ENCODE results near the gene PVALEF. TPM values are rescaled to one million over a fixed set of nuclear protein-coding genes. Genes with fewer than 3 reads are reported as not detected.

Gene PVALEF
- total RNA-seq, 1 donor from 2014 or later, result not detected

DNA sequence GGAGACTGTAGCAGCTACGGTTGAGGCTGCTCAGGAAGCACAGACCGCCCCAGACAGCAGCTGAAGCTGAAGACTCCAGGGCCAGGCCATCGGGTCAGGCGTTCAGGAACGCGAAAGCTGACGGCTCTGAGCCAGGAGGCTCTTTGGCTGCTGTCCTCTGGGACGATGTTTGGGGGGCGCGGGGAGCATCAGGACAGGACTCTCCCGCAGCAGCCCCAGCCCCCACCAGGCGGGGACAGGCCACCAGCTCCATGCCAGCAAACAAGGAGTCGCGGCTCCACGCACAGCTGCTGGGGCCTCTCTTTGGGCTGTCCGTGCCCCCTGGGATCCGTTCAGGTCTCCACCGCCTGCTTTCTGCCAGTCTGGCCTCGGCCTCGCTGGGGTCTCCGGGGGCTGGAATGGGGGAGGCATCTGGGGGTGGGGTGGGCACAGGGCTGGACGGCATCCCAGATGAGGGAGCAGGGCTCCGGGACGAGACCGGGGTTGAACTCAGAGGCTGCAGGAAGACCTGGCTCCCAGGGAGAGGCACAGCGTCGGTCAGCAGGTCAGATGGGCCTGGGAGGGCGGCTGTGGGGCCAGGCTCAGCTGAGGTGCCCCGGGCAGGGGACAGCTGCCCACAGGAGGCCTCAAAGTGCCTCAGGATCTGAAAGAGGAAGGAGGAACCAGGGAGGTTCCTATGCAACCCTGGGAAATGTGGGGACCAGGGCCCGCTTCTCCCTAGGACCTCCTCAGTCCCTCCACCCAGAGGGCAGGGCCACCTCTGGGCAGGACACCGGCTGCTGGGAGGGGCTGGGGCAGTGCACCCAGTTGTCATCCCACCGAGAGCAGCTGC is 63.7 kb downstream of the PVALEF start:
- no peaks in the 10 kb centered on the region for H3K9me3 Mint-ChIP-seq (ENCODE audit: low read depth)
- no peak for DNase-seq (ENCODE audit: low spot score)
- H3K4me3 Mint-ChIP-seq (ENCODE audit: unreplicated experiment), result no peak overlapping the region
- no peaks in the 10 kb centered on the region for H3K4me1 Mint-ChIP-seq (ENCODE audit: low read depth)
- H3K27me3 Mint-ChIP-seq (ENCODE audit: low read depth), result no peaks in the 10 kb centered on the region
- TF ChIP-seq, protein P1, sequence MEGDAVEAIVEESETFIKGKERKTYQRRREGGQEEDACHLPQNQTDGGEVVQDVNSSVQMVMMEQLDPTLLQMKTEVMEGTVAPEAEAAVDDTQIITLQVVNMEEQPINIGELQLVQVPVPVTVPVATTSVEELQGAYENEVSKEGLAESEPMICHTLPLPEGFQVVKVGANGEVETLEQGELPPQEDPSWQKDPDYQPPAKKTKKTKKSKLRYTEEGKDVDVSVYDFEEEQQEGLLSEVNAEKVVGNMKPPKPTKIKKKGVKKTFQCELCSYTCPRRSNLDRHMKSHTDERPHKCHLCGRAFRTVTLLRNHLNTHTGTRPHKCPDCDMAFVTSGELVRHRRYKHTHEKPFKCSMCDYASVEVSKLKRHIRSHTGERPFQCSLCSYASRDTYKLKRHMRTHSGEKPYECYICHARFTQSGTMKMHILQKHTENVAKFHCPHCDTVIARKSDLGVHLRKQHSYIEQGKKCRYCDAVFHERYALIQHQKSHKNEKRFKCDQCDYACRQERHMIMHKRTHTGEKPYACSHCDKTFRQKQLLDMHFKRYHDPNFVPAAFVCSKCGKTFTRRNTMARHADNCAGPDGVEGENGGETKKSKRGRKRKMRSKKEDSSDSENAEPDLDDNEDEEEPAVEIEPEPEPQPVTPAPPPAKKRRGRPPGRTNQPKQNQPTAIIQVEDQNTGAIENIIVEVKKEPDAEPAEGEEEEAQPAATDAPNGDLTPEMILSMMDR (IDR thresholded peaks at IDR 0.05), result no peak
- H3K27ac Mint-ChIP-seq (ENCODE audit: unreplicated experiment), result no peak overlapping the region
- peaks cover 19% of the 10 kb centered on the region for H3K36me3 Mint-ChIP-seq (ENCODE audit: low read depth)

DNA sequence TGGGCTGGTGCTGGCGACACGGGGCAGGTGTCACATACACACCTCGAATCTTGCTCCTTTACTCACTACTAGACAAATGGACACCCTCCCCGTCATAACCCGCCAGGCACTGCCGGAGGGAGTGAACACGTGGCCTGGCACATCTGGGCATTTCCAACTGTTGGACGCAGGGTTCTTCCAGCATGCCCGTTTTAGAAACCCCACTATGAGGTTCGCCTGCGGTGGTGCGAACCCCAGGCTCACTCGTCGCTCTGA is 64.3 kb downstream of the PVALEF start:
- Mint-ChIP-seq H3K4me1 (ENCODE audit: low read depth) (no peaks in the 10 kb centered on the region), H3K27ac (ENCODE audit: unreplicated experiment) (no peak overlapping the region), H3K9me3 (ENCODE audit: low read depth) (no peaks in the 10 kb centered on the region), H3K36me3 (ENCODE audit: low read depth) (peaks cover 19% of the 10 kb centered on the region), H3K4me3 (ENCODE audit: unreplicated experiment) (no peak overlapping the region), H3K27me3 (ENCODE audit: low read depth) (no peaks in the 10 kb centered on the region)
- DNase-seq (ENCODE audit: low spot score), result no peak
- TF ChIP-seq, protein P1 (IDR thresholded peaks at IDR 0.05), result no peak

DNA sequence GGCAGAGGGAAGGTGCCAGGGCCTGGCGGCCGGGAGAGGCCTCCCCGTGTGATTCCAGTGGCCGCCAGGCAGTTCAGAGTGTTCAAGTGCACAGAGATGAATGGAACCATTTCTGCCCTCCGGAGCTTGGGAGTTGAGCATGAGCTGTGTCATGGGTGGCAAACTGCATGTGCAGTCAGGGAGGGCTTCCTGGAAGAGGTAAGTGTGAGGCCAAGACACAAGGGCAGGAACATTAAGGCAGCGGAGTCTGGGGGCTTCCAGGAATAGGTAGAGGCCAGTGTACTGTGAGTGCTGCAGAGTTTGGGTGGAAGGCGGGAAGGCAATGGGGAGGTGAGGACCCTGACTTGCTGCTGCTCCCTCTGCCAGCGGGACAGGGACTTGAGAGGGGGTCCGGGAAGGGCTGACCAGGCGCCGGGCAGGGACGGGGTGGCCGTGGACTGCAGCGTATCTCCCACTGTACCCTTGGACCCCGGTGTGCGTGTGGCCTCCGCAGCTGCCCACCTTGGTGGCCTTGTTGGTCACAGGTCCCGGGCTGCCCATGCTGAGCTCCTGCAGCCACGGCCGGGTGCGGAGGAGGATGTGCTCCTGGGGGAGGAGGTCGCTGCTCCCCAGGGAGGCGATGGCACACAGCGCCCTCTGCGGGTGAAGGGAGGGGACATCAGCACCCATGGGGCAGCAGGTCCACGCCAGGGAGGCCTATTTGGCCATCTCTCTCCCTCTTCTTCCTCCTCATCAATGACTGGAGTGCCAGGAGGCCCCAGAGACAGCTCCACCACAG is 64.9 kb downstream of the PVALEF start:
- Mint-ChIP-seq H3K4me3 (ENCODE audit: unreplicated experiment) (no peak overlapping the region), H3K27ac (ENCODE audit: unreplicated experiment) (no peak overlapping the region), H3K9me3 (ENCODE audit: low read depth) (no peaks in the 10 kb centered on the region), H3K27me3 (ENCODE audit: low read depth) (no peaks in the 10 kb centered on the region), H3K36me3 (ENCODE audit: low read depth) (peaks cover 19% of the 10 kb centered on the region), H3K4me1 (ENCODE audit: low read depth) (no peaks in the 10 kb centered on the region)
- TF ChIP-seq, protein P1 (IDR thresholded peaks at IDR 0.05), result peak; percentile 68
- DNase-seq (ENCODE audit: low spot score), result no peak

DNA sequence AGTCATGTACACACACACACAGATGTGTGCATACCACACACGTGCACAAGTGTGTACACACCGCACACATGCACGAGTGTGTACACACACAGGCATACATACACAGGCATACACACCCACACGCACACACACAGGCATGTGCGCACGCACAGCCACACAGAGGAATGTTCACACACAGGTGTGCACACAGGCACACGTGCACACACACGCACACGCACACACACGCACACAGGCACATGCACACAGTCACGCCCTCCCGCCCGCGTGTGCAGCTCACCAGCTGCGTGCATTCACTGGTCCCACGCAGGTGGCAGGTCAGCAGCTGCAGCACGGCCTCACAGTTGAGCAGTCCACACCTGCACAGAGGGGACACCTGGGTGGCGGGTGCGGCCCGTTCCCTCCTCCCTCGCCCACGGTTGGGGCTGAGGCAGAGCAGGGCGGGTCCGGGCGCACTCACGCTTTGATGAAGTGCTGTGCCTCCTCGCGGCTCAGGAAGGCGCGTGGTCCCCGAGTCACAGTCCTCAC is 65.9 kb downstream of the PVALEF start:
- TF ChIP-seq, protein P1 (IDR thresholded peaks at IDR 0.05), result no peak
- Mint-ChIP-seq H3K9me3 (ENCODE audit: low read depth) (no peaks in the 10 kb centered on the region), H3K36me3 (ENCODE audit: low read depth) (peaks cover 19% of the 10 kb centered on the region), H3K4me3 (ENCODE audit: unreplicated experiment) (no peak overlapping the region), H3K4me1 (ENCODE audit: low read depth) (no peaks in the 10 kb centered on the region), H3K27ac (ENCODE audit: unreplicated experiment) (no peak overlapping the region), H3K27me3 (ENCODE audit: low read depth) (no peaks in the 10 kb centered on the region)
- DNase-seq (ENCODE audit: low spot score), result no peak

DNA sequence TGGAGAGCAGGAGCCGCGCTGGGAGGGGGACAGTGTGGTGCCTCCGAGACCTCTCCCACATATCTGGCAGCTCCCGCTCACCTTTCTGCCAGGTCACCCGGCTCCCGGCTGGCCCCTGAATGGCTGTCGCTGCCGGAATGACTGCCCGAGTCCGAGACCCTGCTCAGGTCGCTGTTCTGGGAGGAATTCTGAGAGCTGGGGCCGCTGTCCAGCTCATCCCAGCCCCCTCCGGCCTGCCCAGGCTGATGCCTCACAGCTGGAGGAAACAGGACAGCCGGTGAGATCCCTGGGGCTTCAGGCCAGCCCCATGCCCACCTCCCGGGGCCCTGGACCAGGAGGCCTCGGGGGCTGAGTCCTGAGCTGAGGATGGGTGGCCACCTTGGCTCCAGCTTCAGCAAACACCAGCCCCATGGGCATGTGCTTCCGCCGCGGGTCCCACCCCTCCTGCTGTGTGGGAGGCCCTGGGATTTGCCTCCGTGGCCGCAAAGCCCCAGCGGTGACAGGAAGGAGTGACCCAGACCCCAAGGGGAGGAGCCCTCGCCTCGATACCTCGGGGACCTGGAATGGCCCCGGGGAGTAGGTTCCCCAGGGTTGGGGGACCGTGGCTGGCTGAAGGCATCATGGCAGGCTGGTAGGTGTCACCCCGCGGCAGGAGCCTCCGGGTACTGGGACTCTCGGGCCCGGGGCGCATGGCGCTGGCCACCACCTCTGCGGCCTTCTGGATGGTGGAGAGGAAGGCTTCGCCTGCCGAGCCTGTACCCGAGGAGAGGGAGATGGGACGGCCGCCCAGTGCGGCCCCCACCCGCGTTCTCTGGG is 66.7 kb downstream of the PVALEF start:
- Mint-ChIP-seq H3K27ac (ENCODE audit: unreplicated experiment) (no peak overlapping the region), H3K4me3 (ENCODE audit: unreplicated experiment) (no peak overlapping the region)

More for the DNA sequence above, 66.7 kb downstream of the PVALEF start:
- Mint-ChIP-seq H3K36me3 (ENCODE audit: low read depth) (peaks cover 19% of the 10 kb centered on the region), H3K27me3 (ENCODE audit: low read depth) (no peaks in the 10 kb centered on the region), H3K4me1 (ENCODE audit: low read depth) (no peaks in the 10 kb centered on the region), H3K9me3 (ENCODE audit: low read depth) (no peaks in the 10 kb centered on the region)
- DNase-seq (ENCODE audit: low spot score), result no peak
- TF ChIP-seq, protein P1 (IDR thresholded peaks at IDR 0.05), result no peak

Measured in chondrocyte (in vitro differentiated cells).